Lower leg skin (tissue), 4 donors: ENCODE results near the gene EPHX1. TPM values are rescaled to one million over a fixed set of nuclear protein-coding genes. Genes with fewer than 3 reads are reported as not detected.

Source experiments
- DNase-seq, 2 donors: peaks; one replicate each; pipeline ENCODE4 v3.0.0-alpha.2; 2019; ENCODE audit warnings: low spot score in 2 of 2
- H3K4me3 ChIP-seq: fragments of 200-600 bp; sonication (generic); 2 replicates; pipeline ENCODE4 v1.5.1; 2017; ENCODE audit warnings: mild to moderate bottlenecking, low read depth; ENCODE audit not compliant: poor library complexity, severe bottlenecking
- CTCF ChIP-seq, 3 donors: fragments of 450-650 bp; IDR thresholded peaks; one replicate each; pipeline ENCODE4 v1.5.1; 2016; ENCODE audit warnings: antibody characterized with exemption in 3 of 3, mild to moderate bottlenecking in 3 of 3, moderate library complexity in 2 of 3
- POLR2A ChIP-seq, 2 donors: fragments of 450-650 bp; IDR thresholded peaks; one replicate each; pipeline ENCODE4 v1.6.1; 2016 to 2017; ENCODE audit warnings: antibody characterized with exemption in 2 of 2, mild to moderate bottlenecking in 1 of 2, moderate library complexity in 1 of 2
- WGBS, 2 donors: methylation state at CpG; one replicate each; pipeline ENCODE4 v1.1.5; 2018; 5-methylcytosine and 5-hydroxymethylcytosine counted together
- intact Hi-C: fragments of 100-400 bp; cut with DNase I; formaldehyde crosslinking; loops from one replicate; pipeline ENCODE4 v1.15.0; 2023; ENCODE audit warnings: low total_unique reads
- total RNA-seq, 4 donors: library from RNA; depleted of rRNA; stranded (reverse); fragments of >200 nt; gene quantifications; one replicate each; pipeline ENCODE4 v1.1.0, GENCODE V29; 2016

Gene EPHX1
- total RNA-seq, 4 donors from 2014 or later = 42.9 to 62.7 (median 56.8) TPM

- no peak overlapping the region for H3K4me3 ChIP-seq
- no peak for DNase-seq
- 85 to 86% methylated on average over 13 of the region's 13 CpGs for WGBS, 2 donors
- TF ChIP-seq CTCF (IDR thresholded peaks at IDR 0.05) (no peak), POLR2A (IDR thresholded peaks at IDR 0.05) (no peak)
- intact Hi-C loops = no loop called here
Observed at GRCh38 chr1:225852413-225853124, 42.6 kb downstream of the EPHX1 start.

- DNase-seq = no peak
- intact Hi-C loops = no loop called here
- 96% methylated on average over 12 of the region's 12 CpGs for WGBS, 2 donors
- TF ChIP-seq CTCF (IDR thresholded peaks at IDR 0.05) = no peak
- TF ChIP-seq POLR2A (IDR thresholded peaks at IDR 0.05) = no peak
- H3K4me3 ChIP-seq = no peak overlapping the region
Observed at GRCh38 chr1:225853441-225853840, 43.5 kb downstream of the EPHX1 start.

GRCh38 chr1:225855503-225856300 is 45.8 kb downstream of the EPHX1 start:
- no peak for DNase-seq
- H3K4me3 ChIP-seq = no peak overlapping the region
- intact Hi-C loops = no loop called here
- 85 to 86% methylated on average over 10 of the region's 10 CpGs for WGBS, 2 donors
- TF ChIP-seq CTCF (IDR thresholded peaks at IDR 0.05) = no peak
- TF ChIP-seq POLR2A (IDR thresholded peaks at IDR 0.05) = no peak

- TF ChIP-seq POLR2A (IDR thresholded peaks at IDR 0.05) (no peak), CTCF (IDR thresholded peaks at IDR 0.05) (no peak)
- no peak overlapping the region for H3K4me3 ChIP-seq
- DNase-seq = no peak
- intact Hi-C loops = no loop called here
- WGBS, 2 donors = 66 to 80% methylated on average over 6 to 7 of the region's 7 CpGs
Observed at GRCh38 chr1:225857256-225857655, 47.3 kb downstream of the EPHX1 start.

- intact Hi-C loops = no loop called here
- no peak for DNase-seq
- WGBS, 2 donors = 93 to 95% methylated on average over 5 of the region's 5 CpGs
- no peak overlapping the region for H3K4me3 ChIP-seq
- no peak for TF ChIP-seq POLR2A (IDR thresholded peaks at IDR 0.05)
- no peak for TF ChIP-seq CTCF (IDR thresholded peaks at IDR 0.05)
Observed at GRCh38 chr1:225859151-225859550, 49.2 kb downstream of the EPHX1 start.
